Neural cell (in vitro differentiated cells): ENCODE measurements around the gene ZNF521. TPM values are rescaled to one million over a fixed set of nuclear protein-coding genes. Genes with fewer than 3 reads are reported as not detected.

ENCODE experiments used
- H2AFZ ChIP-seq: fragments of 200-600, 300-800 bp; sonication (generic), shearing (Covaris generic); 2 replicates; pipeline ENCODE4 v1.6.0; 2014; ENCODE audit warnings: low read depth, mild to moderate bottlenecking, antibody characterized with exemption, low read length, moderate library complexity
- H3F3A ChIP-seq: fragments of 200-600 bp; shearing (Covaris generic); 2 replicates; pipeline ENCODE4 v1.6.1; 2016; ENCODE audit warnings: mild to moderate bottlenecking, moderate library complexity, mixed read lengths, antibody characterized with exemption, low read length; ENCODE audit not compliant: insufficient read depth, poor library complexity, severe bottlenecking
- H3K27ac ChIP-seq: fragments of 200-600, 300-800 bp; sonication (generic), shearing (Covaris generic); 2 replicates; pipeline ENCODE4 v1.5.1; 2014; ENCODE audit warnings: mild to moderate bottlenecking, low read length, moderate library complexity
- H3K27me3 ChIP-seq: fragments of 300-800, 200-600 bp; sonication (generic), shearing (Covaris generic); 2 replicates; pipeline ENCODE4 v1.6.0; 2014; ENCODE audit warnings: mild to moderate bottlenecking, low read depth, low read length, moderate library complexity; ENCODE audit not compliant: insufficient read depth
- H3K36me3 ChIP-seq: fragments of 300-800, 200-600 bp; sonication (generic), shearing (Covaris generic); 2 replicates; pipeline ENCODE4 v1.5.1; 2014; ENCODE audit warnings: mild to moderate bottlenecking, antibody characterized with exemption, low read length, moderate library complexity; ENCODE audit not compliant: insufficient read depth
- H3K4me2 ChIP-seq: fragments of 300-800, 200-600 bp; sonication (generic), shearing (Covaris generic); 2 replicates; pipeline ENCODE4 v1.6.0; 2014; ENCODE audit warnings: mild to moderate bottlenecking, low read length
- H3K4me3 ChIP-seq: fragments of 300-800, 200-600 bp; sonication (generic), shearing (Covaris generic); 2 replicates; pipeline ENCODE4 v1.5.1; 2014; ENCODE audit warnings: mild to moderate bottlenecking, low read length, moderate library complexity
- H3K79me2 ChIP-seq: fragments of 200-600 bp; shearing (Covaris generic); replicated peaks from 2 replicates; pipeline ENCODE4 v1.6.0; 2014; ENCODE audit warnings: mild to moderate bottlenecking, low read length, moderate library complexity; ENCODE audit not compliant: insufficient read depth
- H3K9ac ChIP-seq: fragments of 300-800, 200-600 bp; sonication (generic), shearing (Covaris generic); 2 replicates; pipeline ENCODE4 v1.6.1; 2016; ENCODE audit warnings: mild to moderate bottlenecking, low read length, mixed read lengths
- H3K9me2 ChIP-seq: fragments of 200-600 bp; shearing (Covaris generic); 2 replicates; pipeline ENCODE4 v1.6.1; 2016; ENCODE audit warnings: mild to moderate bottlenecking, low read length, mixed read lengths; ENCODE audit not compliant: insufficient read depth
- H3K9me3 ChIP-seq: fragments of 200-600, 300-800 bp; sonication (generic), shearing (Covaris generic); 2 replicates; pipeline ENCODE4 v1.6.1; 2016; ENCODE audit warnings: mild to moderate bottlenecking, mixed run types, low read length, moderate library complexity, mixed read lengths
- H4K20me1 ChIP-seq: fragments of 200-600 bp; shearing (Covaris generic); 2 replicates; pipeline ENCODE4 v1.6.1; 2016; ENCODE audit warnings: mild to moderate bottlenecking, mixed run types; ENCODE audit not compliant: insufficient read depth
- EP300 ChIP-seq: fragments of 450-650 bp; conservative IDR thresholded peaks from 2 replicates; pipeline ENCODE4 v1.6.1; 2014; ENCODE audit warnings: antibody characterized with exemption, mild to moderate bottlenecking, moderate library complexity; ENCODE audit not compliant: poor library complexity, severe bottlenecking
- EZH2 ChIP-seq: fragments of 200-600, 300-800 bp; shearing (Covaris generic), sonication (generic); IDR thresholded peaks from 2 replicates; pipeline ENCODE4 v1.6.1; 2014; ENCODE audit warnings: antibody characterized with exemption, low read length, borderline replicate concordance, mild to moderate bottlenecking; ENCODE audit not compliant: insufficient read depth, poor library complexity, severe bottlenecking
- MXI1 ChIP-seq: fragments of 450-650 bp; conservative IDR thresholded peaks from 2 replicates; pipeline ENCODE4 v1.6.1; 2014; ENCODE audit warnings: antibody characterized with exemption, mild to moderate bottlenecking; ENCODE audit not compliant: poor library complexity, severe bottlenecking
- POLR2AphosphoS5 ChIP-seq: IDR thresholded peaks from 2 replicates; pipeline ENCODE4 v1.6.1; 2012
- RAD21 ChIP-seq: fragments of 450-650 bp; conservative IDR thresholded peaks from 2 replicates; pipeline ENCODE4 v1.6.1; 2014; ENCODE audit warnings: antibody characterized with exemption, mild to moderate bottlenecking, moderate library complexity
- SMC3 ChIP-seq: fragments of 450-650 bp; conservative IDR thresholded peaks from 2 replicates; pipeline ENCODE4 v1.6.1; 2014; ENCODE audit warnings: antibody characterized with exemption, mild to moderate bottlenecking, moderate library complexity; ENCODE audit not compliant: poor library complexity
- TAF1 ChIP-seq: IDR thresholded peaks from 2 replicates; pipeline ENCODE4 v1.6.1; 2012; ENCODE audit warnings: low read depth
- polyA plus RNA-seq: library from polyadenylated mRNA; depleted of rRNA; stranded (reverse); fragments of >200 nt; gene quantifications from 2 replicates; pipeline ENCODE4 v1.2.3, GENCODE V29; 2014
- TF ChIP-seq, protein P1 (sequence below): fragments of 450-650 bp; IDR thresholded peaks from 2 replicates; pipeline ENCODE4 v1.5.1; 2014; ENCODE audit warnings: antibody characterized with exemption, mild to moderate bottlenecking, moderate library complexity; ENCODE audit not compliant: poor library complexity, severe bottlenecking
- TF ChIP-seq, protein P2 (sequence below): IDR thresholded peaks from 2 replicates; pipeline ENCODE4 v1.6.1; 2012; ENCODE audit warnings: borderline replicate concordance

Gene ZNF521
- polyA plus RNA-seq, 1 donor from 2014 or later = 101 TPM

GRCh38 chr18:25147877-25148488 lies 204.0 kb downstream of the ZNF521 start:
- Histone ChIP-seq H3K36me3 (peaks cover 3% of the 10 kb centered on the region), H3F3A (no peaks in the 10 kb centered on the region), H3K9ac (no peak overlapping the region), H3K4me3 (no peak overlapping the region), H3K79me2 (peaks cover 7% of the 10 kb centered on the region), H3K9me3 (no peaks in the 10 kb centered on the region), H3K9me2 (no peaks in the 10 kb centered on the region), H3K27me3 (no peaks in the 10 kb centered on the region), H3K27ac (no peak overlapping the region), H3K4me2 (no peak overlapping the region), H4K20me1 (no peaks in the 10 kb centered on the region), H2AFZ (no peak overlapping the region)
- no peak for TF ChIP-seq POLR2AphosphoS5
- no peak for TF ChIP-seq TAF1
- no peak for TF ChIP-seq SMC3
- no peak for TF ChIP-seq EP300
- TF ChIP-seq MXI1 = no peak
- no peak for TF ChIP-seq RAD21

- TF ChIP-seq EZH2 (no peak), EP300 (no peak), SMC3 (no peak), RAD21 (no peak), TAF1 (no peak)
- no peaks in the 10 kb centered on the region for H3K9me3 ChIP-seq
- no peak overlapping the region for H3K4me3 ChIP-seq
- no peaks in the 10 kb centered on the region for H4K20me1 ChIP-seq
- H3K27ac ChIP-seq = no peak overlapping the region
- H3K27me3 ChIP-seq = no peaks in the 10 kb centered on the region
- H3K36me3 ChIP-seq = peaks cover 3% of the 10 kb centered on the region
- no peaks in the 10 kb centered on the region for H3F3A ChIP-seq
- H3K79me2 ChIP-seq = peaks cover 18% of the 10 kb centered on the region
- no peak overlapping the region for H3K4me2 ChIP-seq
- H3K9me2 ChIP-seq = no peaks in the 10 kb centered on the region
- no peak overlapping the region for H2AFZ ChIP-seq
- H3K9ac ChIP-seq = no peak overlapping the region
Measured at GRCh38 chr18:25146512-25146910, 205.5 kb downstream of the ZNF521 start.

- H3K27me3 ChIP-seq = no peaks in the 10 kb centered on the region
- H3K79me2 ChIP-seq = peaks cover 18% of the 10 kb centered on the region
- H3K4me2 ChIP-seq = no peak overlapping the region
- H2AFZ ChIP-seq = no peak overlapping the region
- H3K9me2 ChIP-seq = no peaks in the 10 kb centered on the region
- TF ChIP-seq SMC3 = no peak
- no peak for TF ChIP-seq RAD21
- TF ChIP-seq POLR2AphosphoS5 = no peak
- TF ChIP-seq, protein P1, sequence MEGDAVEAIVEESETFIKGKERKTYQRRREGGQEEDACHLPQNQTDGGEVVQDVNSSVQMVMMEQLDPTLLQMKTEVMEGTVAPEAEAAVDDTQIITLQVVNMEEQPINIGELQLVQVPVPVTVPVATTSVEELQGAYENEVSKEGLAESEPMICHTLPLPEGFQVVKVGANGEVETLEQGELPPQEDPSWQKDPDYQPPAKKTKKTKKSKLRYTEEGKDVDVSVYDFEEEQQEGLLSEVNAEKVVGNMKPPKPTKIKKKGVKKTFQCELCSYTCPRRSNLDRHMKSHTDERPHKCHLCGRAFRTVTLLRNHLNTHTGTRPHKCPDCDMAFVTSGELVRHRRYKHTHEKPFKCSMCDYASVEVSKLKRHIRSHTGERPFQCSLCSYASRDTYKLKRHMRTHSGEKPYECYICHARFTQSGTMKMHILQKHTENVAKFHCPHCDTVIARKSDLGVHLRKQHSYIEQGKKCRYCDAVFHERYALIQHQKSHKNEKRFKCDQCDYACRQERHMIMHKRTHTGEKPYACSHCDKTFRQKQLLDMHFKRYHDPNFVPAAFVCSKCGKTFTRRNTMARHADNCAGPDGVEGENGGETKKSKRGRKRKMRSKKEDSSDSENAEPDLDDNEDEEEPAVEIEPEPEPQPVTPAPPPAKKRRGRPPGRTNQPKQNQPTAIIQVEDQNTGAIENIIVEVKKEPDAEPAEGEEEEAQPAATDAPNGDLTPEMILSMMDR = no peak
- no peak for TF ChIP-seq EP300
- no peak for TF ChIP-seq TAF1
- no peak for TF ChIP-seq EZH2
- TF ChIP-seq MXI1 = no peak
- TF ChIP-seq, protein P2, sequence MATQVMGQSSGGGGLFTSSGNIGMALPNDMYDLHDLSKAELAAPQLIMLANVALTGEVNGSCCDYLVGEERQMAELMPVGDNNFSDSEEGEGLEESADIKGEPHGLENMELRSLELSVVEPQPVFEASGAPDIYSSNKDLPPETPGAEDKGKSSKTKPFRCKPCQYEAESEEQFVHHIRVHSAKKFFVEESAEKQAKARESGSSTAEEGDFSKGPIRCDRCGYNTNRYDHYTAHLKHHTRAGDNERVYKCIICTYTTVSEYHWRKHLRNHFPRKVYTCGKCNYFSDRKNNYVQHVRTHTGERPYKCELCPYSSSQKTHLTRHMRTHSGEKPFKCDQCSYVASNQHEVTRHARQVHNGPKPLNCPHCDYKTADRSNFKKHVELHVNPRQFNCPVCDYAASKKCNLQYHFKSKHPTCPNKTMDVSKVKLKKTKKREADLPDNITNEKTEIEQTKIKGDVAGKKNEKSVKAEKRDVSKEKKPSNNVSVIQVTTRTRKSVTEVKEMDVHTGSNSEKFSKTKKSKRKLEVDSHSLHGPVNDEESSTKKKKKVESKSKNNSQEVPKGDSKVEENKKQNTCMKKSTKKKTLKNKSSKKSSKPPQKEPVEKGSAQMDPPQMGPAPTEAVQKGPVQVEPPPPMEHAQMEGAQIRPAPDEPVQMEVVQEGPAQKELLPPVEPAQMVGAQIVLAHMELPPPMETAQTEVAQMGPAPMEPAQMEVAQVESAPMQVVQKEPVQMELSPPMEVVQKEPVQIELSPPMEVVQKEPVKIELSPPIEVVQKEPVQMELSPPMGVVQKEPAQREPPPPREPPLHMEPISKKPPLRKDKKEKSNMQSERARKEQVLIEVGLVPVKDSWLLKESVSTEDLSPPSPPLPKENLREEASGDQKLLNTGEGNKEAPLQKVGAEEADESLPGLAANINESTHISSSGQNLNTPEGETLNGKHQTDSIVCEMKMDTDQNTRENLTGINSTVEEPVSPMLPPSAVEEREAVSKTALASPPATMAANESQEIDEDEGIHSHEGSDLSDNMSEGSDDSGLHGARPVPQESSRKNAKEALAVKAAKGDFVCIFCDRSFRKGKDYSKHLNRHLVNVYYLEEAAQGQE = no peak
- H4K20me1 ChIP-seq = no peaks in the 10 kb centered on the region
- H3K27ac ChIP-seq = no peak overlapping the region
- no peak overlapping the region for H3K9ac ChIP-seq
- no peak overlapping the region for H3K4me3 ChIP-seq
- no peaks in the 10 kb centered on the region for H3F3A ChIP-seq
- H3K36me3 ChIP-seq = peaks cover 3% of the 10 kb centered on the region
- H3K9me3 ChIP-seq = no peaks in the 10 kb centered on the region
Measured at GRCh38 chr18:25145731-25146511, 206.0 kb downstream of the ZNF521 start.
